GM18868 (cell line): ENCODE measurements around the gene CNTNAP2.

Source experiments
- ATAC-seq: cut with Tn5 transposase; IDR thresholded peaks from one replicate; pipeline ENCODE4 v1.9.1; 2021; ENCODE audit warnings: mild to moderate bottlenecking, moderate library complexity; ENCODE audit not compliant: unreplicated experiment

The CNTNAP2 gene

DNA sequence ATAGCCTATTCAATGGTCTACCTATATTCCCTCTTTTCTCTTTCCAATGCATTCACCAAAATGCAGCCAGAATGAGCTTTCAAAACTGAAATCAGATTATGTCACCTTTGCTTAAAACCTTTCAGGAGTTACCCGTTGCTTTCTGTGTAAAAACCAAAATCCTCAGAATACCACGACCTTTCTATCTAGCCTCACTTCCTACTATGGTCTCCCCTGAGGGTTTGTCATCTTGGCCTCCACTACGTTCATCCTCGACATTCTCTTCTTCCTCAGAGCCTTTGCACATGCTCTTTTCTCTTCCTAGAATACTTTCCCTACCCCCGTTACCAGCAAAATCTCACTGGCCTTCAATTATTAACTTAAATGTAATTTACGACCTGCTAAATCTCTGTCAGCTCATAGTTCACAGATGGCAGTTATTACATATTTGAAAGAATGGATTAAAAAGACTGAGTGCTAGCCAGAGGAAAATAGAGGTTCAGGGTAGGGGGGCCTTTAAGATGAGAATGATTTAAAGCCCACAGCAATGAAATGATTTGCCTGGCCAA, 2093.1 kb downstream of the CNTNAP2 start:
- no peak for ATAC-seq

DNA sequence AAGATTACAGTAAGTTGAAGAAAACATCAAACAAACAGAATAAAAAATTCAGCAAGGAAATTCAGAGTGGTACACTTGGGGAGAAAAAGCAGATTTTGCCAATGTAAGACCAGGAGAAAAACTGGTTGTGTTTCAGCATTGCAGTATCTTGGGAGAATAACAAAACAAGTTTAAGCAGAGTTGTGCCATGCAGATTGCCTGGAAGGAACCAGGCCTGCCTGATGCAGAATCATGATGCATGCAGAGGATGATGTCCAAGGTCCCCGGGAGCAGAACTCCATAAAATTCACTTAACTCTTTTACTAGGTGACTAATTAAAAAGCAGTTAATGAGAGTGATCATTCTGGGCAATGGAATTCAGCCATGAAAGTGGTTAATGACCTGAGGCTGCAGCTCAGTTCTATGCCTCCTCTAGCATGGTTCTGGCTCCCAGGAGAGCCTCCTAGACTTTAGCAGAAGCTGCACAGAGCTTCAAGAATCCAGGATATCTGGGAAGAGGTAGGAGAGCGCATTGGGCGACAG, 2094.3 kb downstream of the CNTNAP2 start:
- ATAC-seq, result no peak

DNA sequence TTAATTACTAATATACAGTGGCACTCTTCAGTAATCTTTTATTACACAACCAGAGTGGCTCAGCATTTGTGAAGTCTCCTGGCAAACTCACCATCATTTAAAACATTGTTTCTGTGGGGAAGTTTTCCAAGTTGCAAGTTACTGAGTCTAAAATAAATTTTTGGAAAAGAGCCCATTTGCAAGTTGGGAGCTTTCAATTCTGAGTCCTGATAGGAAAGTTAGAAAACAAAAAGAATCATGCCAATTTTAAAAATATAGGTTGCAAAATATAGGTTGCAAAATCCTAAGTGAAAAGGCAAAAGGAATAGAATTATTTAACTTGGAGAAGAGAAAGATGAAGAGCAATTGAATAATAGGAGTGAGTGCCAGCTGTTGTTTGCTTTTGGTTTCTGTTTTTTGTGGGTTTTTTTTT, 2095.1 kb downstream of the CNTNAP2 start:
- no peak for ATAC-seq

DNA sequence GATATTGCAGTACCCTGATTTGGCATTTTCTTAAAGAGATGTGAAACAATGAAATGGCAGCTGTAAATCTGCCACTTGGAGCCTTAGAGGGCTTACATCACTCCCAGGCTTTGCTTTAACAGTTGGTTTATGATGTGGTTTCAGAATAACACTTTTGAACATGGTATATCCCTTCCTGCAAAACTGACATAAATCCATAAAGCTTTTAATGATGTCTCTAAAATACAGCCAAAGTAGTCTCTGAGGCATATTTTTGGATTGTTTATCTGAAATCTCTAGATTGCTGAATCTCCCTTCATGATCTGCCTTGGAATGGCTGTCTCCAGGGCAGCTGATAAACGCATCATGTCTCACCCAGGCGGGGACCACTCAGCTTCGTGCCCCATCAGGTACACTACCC, 2096.1 kb downstream of the CNTNAP2 start:
- ATAC-seq, result no peak

DNA sequence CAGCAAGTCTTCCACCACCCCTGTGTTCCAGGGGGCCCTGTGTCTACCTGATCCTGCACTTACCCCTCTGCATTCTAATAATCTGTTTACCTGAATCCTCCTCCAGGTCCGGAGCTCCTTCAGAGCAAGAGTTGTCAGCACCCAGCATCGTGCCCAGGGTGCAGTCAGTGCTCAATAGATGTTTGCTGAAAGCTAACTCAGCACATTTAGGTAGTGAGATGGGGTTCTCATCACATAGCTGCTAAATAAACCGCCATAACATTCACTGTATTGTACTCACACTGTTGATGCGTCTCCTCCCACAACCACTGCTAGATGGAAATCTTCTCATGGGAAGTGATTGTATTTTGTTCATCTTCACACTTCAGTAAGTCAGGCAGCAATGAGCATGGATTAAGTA, 2097.5 kb downstream of the CNTNAP2 start:
- no peak for ATAC-seq

DNA sequence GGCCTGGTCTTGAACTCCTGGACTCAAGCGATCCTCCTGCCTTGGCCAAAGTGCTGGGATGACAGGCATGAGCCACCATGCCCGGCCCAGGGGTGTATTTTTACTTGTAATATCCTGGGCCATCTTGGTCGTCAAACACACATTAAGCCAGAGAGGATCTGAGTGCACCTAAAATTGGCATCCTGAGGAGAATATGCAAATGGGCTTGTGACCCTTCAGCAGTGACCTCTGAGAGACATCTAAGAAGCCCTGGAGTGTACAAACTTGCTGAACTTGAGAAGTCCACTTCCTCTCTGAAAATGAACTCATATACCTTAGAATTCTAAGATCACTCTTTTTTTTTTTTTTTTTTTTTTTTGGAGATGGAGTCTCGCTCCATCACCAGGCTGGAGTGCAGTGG, 2102.0 kb downstream of the CNTNAP2 start:
- ATAC-seq, result no peak

DNA sequence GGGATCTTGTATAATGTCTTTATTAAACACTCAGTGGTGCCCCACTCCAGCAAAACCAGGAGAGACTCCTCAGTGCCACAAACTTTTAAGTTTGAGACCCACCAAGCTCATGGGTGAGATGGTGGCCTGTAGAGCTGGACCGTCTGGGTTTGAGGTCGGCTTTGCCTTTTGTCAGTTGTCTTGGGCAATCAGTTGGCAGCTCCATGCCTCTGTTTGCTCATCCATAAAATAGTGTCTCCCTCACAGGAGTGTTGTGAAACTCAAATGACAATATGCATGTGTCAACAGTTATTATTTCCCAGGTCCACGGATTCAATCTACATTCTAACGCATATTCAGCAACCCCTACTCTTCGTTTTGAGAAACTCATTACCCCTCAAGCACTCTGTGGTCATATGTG, 2106.1 kb downstream of the CNTNAP2 start:
- ATAC-seq, result no peak

DNA sequence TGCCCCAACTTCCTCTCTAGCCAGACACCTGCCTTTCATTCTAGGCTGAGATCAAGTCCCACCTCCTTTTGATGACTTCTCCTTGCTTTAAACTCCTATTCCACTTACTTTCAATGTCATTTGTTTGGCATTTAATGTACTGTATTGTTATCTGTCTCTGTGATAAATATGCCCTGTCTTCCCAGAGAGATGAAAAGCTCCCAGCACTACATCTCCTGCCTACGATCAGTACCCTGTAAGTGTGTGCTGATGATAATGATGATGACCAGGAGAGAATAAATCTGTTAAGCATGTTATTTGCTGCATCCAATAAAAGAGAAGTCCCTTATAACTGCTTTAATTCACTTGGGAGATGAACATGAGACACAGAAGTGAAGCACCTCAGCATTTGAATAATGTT, 2106.6 kb downstream of the CNTNAP2 start:
- no peak for ATAC-seq

DNA sequence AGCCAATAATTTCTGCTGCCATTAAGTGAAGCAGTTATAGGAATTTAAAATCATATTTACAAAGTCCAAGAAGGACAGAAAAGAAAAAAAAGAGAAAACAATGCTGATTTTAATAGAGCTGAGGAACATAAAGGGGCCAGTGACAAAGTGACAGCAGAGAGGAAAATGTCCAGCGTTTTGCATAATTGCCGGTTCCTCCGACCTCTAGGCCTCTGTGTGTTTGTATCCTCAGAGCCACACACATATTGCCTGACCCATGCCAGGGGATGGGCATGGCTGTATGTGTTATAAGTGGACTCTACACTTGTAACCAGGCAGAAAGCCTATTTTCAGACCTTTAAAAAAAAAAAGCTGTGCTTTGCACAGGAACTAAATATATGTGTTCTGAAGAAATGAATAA, 2107.1 kb downstream of the CNTNAP2 start:
- ATAC-seq, result no peak

DNA sequence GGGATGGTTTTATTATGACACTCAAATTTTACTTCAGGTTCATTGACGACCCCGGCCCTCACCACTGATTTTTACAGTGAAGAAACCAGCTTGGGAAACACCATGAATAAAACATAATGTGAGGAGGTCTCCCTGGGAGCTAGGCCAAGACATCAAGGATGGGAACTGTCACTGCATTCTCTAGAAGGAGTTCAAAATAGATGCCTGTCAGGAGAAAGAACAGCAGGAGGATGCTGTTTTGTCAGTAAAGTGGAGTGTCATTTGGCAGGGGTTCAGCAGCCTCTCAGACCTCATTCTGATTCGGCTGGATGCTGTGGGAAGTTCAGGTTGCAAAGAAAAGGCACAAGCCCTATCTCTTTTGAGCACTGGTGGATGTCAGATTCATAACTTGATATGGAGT, 2113.7 kb downstream of the CNTNAP2 start:
- no peak for ATAC-seq

DNA sequence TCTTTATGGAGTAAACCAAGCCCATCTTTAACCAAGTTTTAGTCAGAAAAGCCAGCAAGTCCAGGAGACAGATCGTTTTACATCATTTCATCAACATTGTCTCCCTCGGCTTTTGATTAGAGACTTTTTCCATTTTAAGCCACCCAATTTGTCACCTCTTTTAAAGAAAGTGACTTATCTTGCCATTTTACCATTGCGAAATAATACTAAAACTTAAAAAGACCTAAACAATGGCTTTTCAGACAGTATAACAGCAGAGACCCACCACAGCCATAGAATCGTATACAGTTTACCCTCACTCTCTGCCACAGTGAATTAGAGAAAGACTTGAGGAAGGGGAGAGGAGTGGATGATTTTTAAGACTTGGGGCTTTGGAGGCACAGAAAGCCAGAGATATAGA, 2114.3 kb downstream of the CNTNAP2 start:
- ATAC-seq, result no peak

DNA sequence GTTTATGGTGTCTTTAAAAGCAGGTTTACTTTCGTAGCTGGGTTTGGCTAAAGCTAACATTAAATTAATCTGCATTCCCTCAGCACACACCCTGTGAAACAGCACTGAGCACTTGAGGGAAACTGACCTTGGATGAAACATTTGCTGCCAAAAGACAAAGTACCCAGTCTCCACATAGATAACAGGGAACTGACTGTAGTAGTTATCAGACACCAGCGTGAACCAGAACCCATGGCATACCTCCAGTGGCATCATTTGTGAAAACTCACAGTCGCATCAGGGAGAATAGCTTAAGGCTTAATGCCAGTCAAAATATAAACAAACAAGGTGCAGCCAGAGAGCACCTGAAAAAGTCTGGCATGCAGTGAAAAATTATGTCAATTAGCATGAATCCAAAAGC, 2116.2 kb downstream of the CNTNAP2 start:
- no peak for ATAC-seq

DNA sequence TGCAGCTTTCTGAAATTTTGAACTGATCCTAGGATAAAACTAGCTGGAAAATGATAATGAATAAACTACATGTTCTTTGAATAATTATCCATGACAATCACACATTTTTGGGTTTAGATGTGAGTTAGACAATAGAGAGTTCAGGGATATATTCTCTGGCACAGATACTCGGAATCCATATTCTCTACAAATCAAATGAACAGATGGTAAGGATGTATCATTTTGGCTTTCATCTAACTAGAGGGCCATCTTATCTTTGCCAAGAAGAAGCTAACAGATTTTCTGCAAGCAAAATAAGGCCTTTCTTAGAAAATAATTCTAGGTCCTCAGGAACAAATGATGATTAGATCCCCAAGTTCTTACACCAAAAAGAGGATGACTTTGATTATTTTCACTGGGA, 2118.1 kb downstream of the CNTNAP2 start:
- ATAC-seq, result no peak

DNA sequence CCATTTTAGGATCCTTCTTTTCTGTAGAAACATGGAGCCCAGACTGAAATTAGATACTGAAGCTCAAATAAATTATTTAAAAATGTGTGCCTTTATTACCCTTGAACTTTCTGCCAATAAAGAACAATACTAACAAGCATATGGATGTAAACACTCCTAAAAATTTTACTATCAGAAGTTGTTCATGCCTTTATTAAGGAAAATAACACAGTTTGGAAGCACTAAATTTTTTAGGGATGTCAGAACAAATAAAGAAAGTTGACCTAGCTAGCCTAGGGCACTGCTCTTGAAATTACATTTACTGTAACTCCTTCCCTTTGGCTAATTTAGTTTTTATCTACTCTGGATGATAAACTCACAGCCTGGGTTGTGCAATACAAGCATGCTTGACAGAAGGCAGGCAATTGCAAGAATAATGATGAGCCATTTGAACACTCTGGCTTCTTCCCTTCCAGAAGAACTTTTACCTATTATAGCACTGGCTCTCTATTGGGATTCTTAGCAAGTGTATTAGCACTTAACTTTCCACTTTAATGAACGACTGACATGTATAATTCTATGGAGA, 2122.2 kb downstream of the CNTNAP2 start:
- ATAC-seq, result no peak

DNA sequence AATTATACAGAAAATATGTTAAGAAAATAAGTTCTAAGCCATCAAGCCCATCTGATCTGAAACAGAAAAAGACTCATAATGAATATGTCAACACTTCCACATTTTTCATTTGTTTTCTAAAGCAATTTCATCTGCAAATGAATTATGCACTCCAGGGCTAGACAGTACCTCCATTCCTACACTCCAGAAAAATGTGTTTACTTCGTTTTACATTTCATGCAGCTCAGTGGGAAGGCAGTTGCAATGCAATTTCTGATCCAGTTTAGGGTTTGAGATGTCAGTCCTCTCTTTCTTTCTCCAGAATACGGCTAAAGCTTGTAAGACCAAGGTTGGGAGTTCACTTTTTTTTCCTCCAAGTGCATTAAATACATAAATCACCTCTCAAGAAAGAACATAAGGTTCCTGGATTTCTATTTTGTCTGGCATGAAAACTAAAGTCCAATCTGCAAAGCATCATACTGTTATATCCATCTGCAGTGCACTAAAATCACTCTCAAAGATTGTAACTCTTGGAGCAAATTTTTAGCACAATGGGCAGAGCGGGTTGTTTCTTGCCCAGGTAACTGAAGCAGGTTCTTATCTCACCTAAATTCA, 2125.2 kb downstream of the CNTNAP2 start:
- peak; percentile 8 for ATAC-seq

DNA sequence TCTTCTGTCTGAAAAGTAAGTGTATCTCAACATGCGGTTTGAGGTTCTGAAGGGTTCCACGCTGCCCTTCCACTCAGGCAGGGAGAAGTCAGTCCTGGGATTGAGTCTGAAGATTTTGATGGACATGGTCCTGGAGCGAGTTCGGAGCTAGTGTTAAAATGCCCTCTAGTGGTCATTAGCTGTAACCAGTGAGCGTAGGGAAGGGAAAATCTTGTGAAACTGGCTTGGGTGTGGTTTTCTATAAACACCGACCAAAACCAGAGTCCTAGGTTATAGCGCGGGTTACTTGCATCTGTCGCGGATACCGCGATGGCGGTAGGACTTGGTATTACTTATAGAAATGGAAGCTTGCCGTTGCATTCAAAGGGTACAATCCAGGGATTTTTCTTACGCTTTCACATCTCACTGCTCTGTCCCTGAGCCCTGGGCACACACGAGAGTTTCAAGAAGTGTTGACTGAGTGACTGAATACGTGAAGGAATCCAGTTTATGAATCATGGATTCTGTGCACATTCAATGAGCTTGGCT, 2125.8 kb downstream of the CNTNAP2 start:
- ATAC-seq, result peak; percentile 94

DNA sequence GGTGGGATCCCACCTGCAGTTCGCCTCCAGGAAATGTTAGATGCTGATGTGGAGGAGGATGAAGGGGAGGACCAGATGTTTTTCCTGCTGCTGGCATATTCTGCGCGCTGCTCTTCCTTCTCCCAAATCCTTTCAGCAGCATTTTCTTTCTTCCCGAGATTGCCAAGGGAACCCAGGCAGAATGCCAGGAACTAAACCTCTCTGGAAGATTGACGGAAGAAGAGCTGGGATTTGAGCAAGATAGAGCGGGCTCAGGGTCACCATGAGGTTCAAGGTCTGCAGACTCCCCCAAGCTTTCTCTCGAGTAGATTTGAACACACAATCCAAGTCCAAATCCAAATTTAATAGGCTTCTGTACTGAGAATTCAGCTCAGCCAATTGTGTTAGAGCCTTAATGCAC, 2128.8 kb downstream of the CNTNAP2 start:
- no peak for ATAC-seq

DNA sequence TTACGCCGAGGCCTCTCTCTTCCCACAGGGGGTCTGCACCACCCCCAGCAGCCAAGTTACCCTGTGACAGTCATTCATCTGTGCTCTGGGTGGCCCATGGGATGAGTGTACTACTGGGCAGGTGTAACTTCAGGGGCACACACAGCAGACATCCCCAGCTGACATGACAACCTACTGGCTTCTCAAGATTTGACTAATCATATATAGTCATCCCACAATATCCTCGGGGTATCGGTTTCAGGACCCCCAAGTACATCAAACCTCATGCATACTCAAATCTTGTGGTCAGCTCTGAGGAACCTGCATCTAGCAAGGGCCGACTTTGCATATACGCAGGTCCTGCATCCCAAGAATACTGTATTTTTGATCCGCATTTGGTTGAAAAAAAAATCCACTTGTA, 2137.0 kb downstream of the CNTNAP2 start:
- peak; percentile 89 for ATAC-seq

DNA sequence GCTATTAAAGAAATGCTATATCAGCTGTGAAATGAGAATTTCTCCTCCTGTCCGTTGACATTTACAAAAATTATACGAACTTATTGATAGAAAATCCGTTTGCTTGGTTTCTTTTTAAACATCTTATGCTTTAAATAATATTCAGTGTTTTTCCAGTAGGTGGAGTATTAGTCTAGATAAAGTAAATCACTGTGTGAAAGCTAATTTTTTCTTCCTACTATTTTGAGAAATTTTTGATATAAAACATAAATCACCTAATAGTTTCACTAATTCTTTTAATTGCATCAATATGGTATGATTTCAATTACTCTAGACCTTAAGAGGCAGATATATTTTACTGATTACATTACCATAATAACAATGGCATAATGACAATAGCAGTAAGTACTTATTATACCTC, 2138.7 kb downstream of the CNTNAP2 start:
- ATAC-seq, result no peak

DNA sequence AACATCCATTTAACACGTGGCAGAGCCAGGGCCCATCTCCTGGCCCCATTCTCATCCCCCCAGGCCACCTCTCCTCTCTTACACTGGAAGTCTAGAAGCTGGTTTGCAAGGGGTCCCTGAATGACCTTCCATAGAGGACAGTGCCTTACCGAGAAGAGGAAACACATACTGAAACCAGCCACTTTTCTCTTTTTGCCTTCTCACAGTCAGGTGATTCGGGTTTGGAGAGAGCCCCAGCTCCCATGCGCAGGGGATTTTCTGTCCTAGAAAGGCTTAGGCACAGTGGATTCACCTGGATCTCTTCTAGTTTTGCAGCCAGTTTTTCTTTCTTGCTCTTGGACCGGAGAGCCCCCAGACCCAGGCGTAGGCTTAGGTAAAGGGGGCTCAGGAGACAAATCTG, 2139.8 kb downstream of the CNTNAP2 start:
- ATAC-seq, result peak; percentile 59

DNA sequence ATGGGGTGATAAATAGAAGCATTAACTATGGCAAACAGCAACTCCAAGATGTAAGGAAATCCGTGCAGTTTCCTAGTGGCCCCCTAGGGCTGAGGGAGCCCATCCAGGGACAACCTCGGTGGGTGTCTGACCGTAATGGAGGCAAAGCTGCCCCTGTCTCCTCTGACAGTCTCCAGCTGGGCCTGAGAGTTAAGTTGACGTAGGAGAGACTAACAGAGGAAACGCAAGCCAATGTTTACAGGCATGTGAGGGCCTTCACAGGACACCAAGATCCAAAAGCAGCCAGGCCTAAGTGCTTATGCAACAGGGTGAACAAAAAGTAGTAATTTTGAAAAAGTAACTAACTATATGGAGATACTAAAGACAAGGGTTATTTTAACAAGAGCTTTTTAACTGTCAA, 2144.0 kb downstream of the CNTNAP2 start:
- ATAC-seq, result no peak

DNA sequence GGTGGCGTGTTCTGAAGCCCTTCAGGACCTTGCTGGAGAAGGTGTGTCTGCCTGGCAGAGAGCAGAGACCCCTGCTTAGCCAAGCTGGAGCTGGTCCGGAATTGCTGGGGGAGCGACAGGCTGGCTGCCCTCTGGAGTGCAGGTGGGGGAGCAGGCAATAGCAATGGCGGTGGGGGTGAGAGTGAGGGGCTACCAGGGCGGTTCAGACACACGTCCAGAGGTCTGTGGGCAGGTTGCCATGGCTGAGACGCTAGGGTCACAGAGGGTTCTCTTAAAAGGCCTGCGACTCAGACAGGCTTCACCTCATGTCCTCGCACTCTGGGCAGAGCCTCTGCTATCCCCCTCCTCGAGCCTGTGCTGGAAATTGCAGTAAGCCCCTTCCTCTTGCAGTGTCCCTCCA, 2144.9 kb downstream of the CNTNAP2 start:
- no peak for ATAC-seq
